ENCODE data around the gene AFM. TPM values are rescaled to one million over a fixed set of nuclear protein-coding genes. Genes with fewer than 3 reads are reported as not detected.
"Not testable (repeated sequence)": the region's sequence is repeated elsewhere in the genome, so short reads cannot be mapped to it uniquely, and the experiment has no call there.

Gene AFM
- total RNA-seq, 1 donor from 2014 or later: not detected

GRCh38 chr4:73540826-73541225 lies 59.3 kb downstream of the AFM start:
- no peaks in the 10 kb centered on the region for H3K27me3 ChIP-seq
- no peaks in the 10 kb centered on the region for H3K36me3 ChIP-seq
- H3K4me3 ChIP-seq: no peak overlapping the region
- no peaks in the 10 kb centered on the region for H3K9me3 ChIP-seq
- no peak for TF ChIP-seq CTCF (IDR thresholded peaks at IDR 0.05)
- H3K27ac ChIP-seq: no peak overlapping the region
- intact Hi-C loops (cut with DNase I): no loop called here
- H3K4me1 ChIP-seq: no peaks in the 10 kb centered on the region
- DNase-seq (ENCODE audit: low spot score in 2 of 2): no peak

DNA sequence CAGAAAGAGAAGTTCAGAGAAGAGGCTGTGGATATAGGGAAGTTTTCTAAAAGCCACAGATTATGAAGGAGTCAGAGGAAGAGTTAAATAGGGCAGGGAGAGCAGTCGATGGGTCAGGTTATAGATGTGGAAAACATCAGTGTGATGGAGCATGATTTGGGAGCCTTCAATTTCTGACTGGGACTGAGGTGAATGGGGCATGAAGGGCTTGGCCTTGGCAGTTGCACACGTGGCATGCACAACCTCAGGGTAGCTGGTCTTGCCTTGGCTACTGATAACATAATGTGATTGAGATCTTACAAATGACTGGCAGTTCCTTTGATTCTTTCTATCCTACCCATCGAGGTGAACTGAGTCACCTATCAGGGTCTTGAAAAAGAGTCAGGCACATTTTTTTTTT lies 59.7 kb downstream of the AFM start:
- Histone ChIP-seq H3K9me3 (no peaks in the 10 kb centered on the region), H3K36me3 (no peaks in the 10 kb centered on the region), H3K27me3 (no peaks in the 10 kb centered on the region), H3K4me3 (no peak overlapping the region), H3K4me1 (no peaks in the 10 kb centered on the region), H3K27ac (no peak overlapping the region)
- intact Hi-C loops (cut with DNase I): no loop called here
- TF ChIP-seq CTCF (IDR thresholded peaks at IDR 0.05): no peak
- DNase-seq (ENCODE audit: low spot score in 2 of 2): no peak

DNA sequence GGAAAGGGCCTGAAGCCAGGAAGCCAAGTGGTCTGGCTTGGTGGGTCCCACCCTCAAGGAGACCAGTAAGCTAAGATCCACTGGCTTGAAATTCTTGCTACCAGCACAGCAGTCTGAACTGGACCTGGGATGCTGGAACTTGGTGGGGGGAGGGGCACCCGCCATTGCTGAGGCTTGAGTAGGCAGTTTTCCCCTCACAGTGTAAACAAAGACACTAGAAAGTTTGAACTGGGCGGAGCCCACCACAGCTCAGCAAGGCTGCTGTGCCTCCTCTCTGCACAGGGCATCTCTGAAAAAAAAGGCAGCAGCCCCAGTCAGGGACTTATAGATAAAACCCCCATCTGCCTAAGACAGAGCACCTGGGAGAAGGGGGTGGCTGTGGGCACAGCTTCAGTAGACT lies 63.1 kb downstream of the AFM start:
- Histone ChIP-seq H3K27me3 (no peaks in the 10 kb centered on the region), H3K36me3 (no peaks in the 10 kb centered on the region), H3K9me3 (no peaks in the 10 kb centered on the region), H3K4me1 (no peaks in the 10 kb centered on the region), H3K4me3 (no peak overlapping the region), H3K27ac (no peak overlapping the region)
- no peak for TF ChIP-seq CTCF (IDR thresholded peaks at IDR 0.05)
- intact Hi-C loops (cut with DNase I): no loop called here
- no peak for DNase-seq (ENCODE audit: low spot score in 2 of 2)

DNA sequence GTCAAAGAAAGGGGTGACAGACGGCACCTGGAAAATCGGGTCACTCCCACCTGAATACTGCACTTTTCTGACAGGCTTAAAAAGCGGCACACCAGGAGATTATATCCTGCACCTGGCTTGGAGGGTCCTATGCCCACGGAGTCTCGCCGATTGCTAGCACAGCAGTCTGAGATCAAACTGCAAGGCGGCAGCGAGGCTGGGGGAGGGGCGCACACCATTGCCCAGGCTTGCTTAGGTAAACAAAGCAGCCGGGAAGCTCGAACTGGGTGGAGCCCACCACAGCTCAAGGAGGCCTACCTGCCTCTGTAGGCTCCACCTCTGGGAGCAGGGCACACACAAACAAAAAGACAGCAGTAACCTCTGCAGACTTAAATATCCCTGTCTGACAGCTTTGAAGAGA lies 69.3 kb downstream of the AFM start:
- DNase-seq (ENCODE audit: low spot score in 2 of 2); intact Hi-C loops (cut with DNase I): not testable (repeated sequence)

More for the DNA sequence above, 69.3 kb downstream of the AFM start:
- H3K4me1 ChIP-seq, H3K4me3 ChIP-seq, H3K36me3 ChIP-seq, H3K27ac ChIP-seq, H3K9me3 ChIP-seq, H3K27me3 ChIP-seq: not testable (repeated sequence)

Other genes starting within 250 kb of the AFM start
- 52.0 TPM for gene ANKRD17, start 222.9 kb upstream of the AFM start, total RNA-seq
- 51.5 TPM for gene ALB, start 77.5 kb upstream of the AFM start, total RNA-seq
- gene AFP, start 45.5 kb upstream of the AFM start, total RNA-seq: not detected
- gene RASSF6, start 138.7 kb downstream of the AFM start, total RNA-seq: 1.4 TPM

All from ascending aorta (tissue), 2 donors.